Hepatocyte (in vitro differentiated cells): ENCODE data around the gene IGSF5. TPM values are rescaled to one million over a fixed set of nuclear protein-coding genes. Genes with fewer than 3 reads are reported as not detected.

ENCODE experiments used
- DNase-seq: peaks from one replicate; pipeline ENCODE4 v3.0.0-alpha.2; 2016; ENCODE audit warnings: low spot score
- H2AFZ ChIP-seq: fragments of 200-600 bp; sonication (generic); 2 replicates; pipeline ENCODE4 v1.6.0; 2016; ENCODE audit warnings: antibody characterized with exemption, mild to moderate bottlenecking
- H3K27ac ChIP-seq: fragments of 200-600 bp; sonication (generic); 2 replicates; pipeline ENCODE4 v1.5.1; 2016; ENCODE audit warnings: mild to moderate bottlenecking
- H3K27me3 ChIP-seq: fragments of 200-600 bp; sonication (generic); 2 replicates; pipeline ENCODE4 v1.6.1; 2016
- H3K36me3 ChIP-seq: fragments of 200-600 bp; sonication (generic); replicated peaks from 2 replicates; pipeline ENCODE4 v1.5.1; 2016; ENCODE audit warnings: low read depth; ENCODE audit not compliant: insufficient read depth
- H3K4me1 ChIP-seq: fragments of 200-600 bp; sonication (generic); 2 replicates; pipeline ENCODE4 v1.5.1; 2016; ENCODE audit warnings: mild to moderate bottlenecking, moderate library complexity; ENCODE audit not compliant: insufficient read depth
- H3K4me2 ChIP-seq: fragments of 200-600 bp; sonication (generic); 2 replicates; pipeline ENCODE4 v1.6.0; 2016
- H3K4me3 ChIP-seq: fragments of 200-600 bp; sonication (generic); 2 replicates; pipeline ENCODE4 v1.5.1; 2016; ENCODE audit warnings: mild to moderate bottlenecking
- H3K79me2 ChIP-seq: fragments of 200-600 bp; sonication (generic); 2 replicates; pipeline ENCODE4 v1.6.0; 2017; ENCODE audit warnings: mild to moderate bottlenecking
- H3K9me2 ChIP-seq: fragments of 200-600 bp; sonication (generic); replicated peaks from 2 replicates; pipeline ENCODE4 v1.6.0; 2017; ENCODE audit warnings: mild to moderate bottlenecking; ENCODE audit not compliant: insufficient read depth
- H3K9me3 ChIP-seq: fragments of 200-600 bp; sonication (generic); 2 replicates; pipeline ENCODE4 v1.5.1; 2016; ENCODE audit warnings: low read depth, mild to moderate bottlenecking
- H4K20me1 ChIP-seq: fragments of 200-600 bp; sonication (generic); 2 replicates; pipeline ENCODE4 v1.6.0; 2016; ENCODE audit warnings: mild to moderate bottlenecking; ENCODE audit not compliant: insufficient read depth, poor library complexity, severe bottlenecking
- CTCF ChIP-seq: fragments of 200-600 bp; sonication (generic); IDR thresholded peaks from 2 replicates; pipeline ENCODE4 v1.5.1; 2016; ENCODE audit warnings: antibody characterized with exemption, mild to moderate bottlenecking; ENCODE audit not compliant: poor library complexity
- EZH2 ChIP-seq: fragments of 200-600 bp; sonication (generic); IDR thresholded peaks from 2 replicates; pipeline ENCODE4 v1.6.1; 2016; ENCODE audit warnings: antibody characterized with exemption, mild to moderate bottlenecking, borderline replicate concordance
- EZH2phosphoT487 ChIP-seq: fragments of 200-600 bp; sonication (generic); IDR thresholded peaks from one replicate; pipeline ENCODE4 v1.6.1; 2018; ENCODE audit warnings: antibody characterized with exemption, mild to moderate bottlenecking, low read depth, moderate library complexity; ENCODE audit not compliant: unreplicated experiment, severe bottlenecking
- WGBS: methylation state at CpG from one replicate; pipeline ENCODE4 v1.1.6; 2016; ENCODE audit warnings: low lambda C conversion rate; ENCODE audit errors: missing lambda C conversion rate; 5-methylcytosine and 5-hydroxymethylcytosine counted together
- polyA plus RNA-seq: library from polyadenylated mRNA; unstranded; fragments of >200 nt; fragmentation: Nextera tagmentation; extraction: Ambion mirVana; gene quantifications from 2 replicates; pipeline ENCODE4 v1.2.1, GENCODE V29; 2016
- total RNA-seq: library from RNA; depleted of rRNA; stranded (reverse); fragments of >200 nt; gene quantifications from 2 replicates; pipeline ENCODE4 v1.2.3, GENCODE V29; 2014

The IGSF5 gene
- total and polyA plus RNA-seq, 2 experiments from 2014 or later = 0.10 TPM; not detected in 1

GRCh38 chr21:39728341-39728740, 16.6 kb upstream of the IGSF5 start:
- no peaks in the 10 kb centered on the region for H3K36me3 ChIP-seq
- H2AFZ ChIP-seq = no peak overlapping the region
- H3K79me2 ChIP-seq = no peaks in the 10 kb centered on the region
- H3K4me2 ChIP-seq = no peak overlapping the region
- H4K20me1 ChIP-seq = no peaks in the 10 kb centered on the region
- TF ChIP-seq CTCF (no peak), EZH2phosphoT487 (no peak), EZH2 (no peak)
- no peaks in the 10 kb centered on the region for H3K9me3 ChIP-seq
- no peak overlapping the region for H3K27ac ChIP-seq
- no peak overlapping the region for H3K4me3 ChIP-seq
- H3K27me3 ChIP-seq = no peaks in the 10 kb centered on the region
- DNase-seq = no peak
- no peaks in the 10 kb centered on the region for H3K4me1 ChIP-seq
- 90% methylated on average over 6 of the region's 6 CpGs for WGBS
- H3K9me2 ChIP-seq = no peaks in the 10 kb centered on the region

- TF ChIP-seq EZH2 (no peak), EZH2phosphoT487 (no peak), CTCF (no peak)
- DNase-seq = no peak
- 85% methylated on average over 13 of the region's 13 CpGs for WGBS
Observed at GRCh38 chr21:39730418-39731157, 14.4 kb upstream of the IGSF5 start.

GRCh38 chr21:39736716-39737115, 8.3 kb upstream of the IGSF5 start:
- no peaks in the 10 kb centered on the region for H3K9me2 ChIP-seq
- H3K9me3 ChIP-seq = no peaks in the 10 kb centered on the region
- no peak overlapping the region for H2AFZ ChIP-seq
- no peaks in the 10 kb centered on the region for H3K27me3 ChIP-seq
- no peaks in the 10 kb centered on the region for H4K20me1 ChIP-seq
- no peaks in the 10 kb centered on the region for H3K4me1 ChIP-seq
- no peak overlapping the region for H3K27ac ChIP-seq
- H3K36me3 ChIP-seq = no peaks in the 10 kb centered on the region
- H3K4me3 ChIP-seq = no peak overlapping the region
- H3K4me2 ChIP-seq = no peak overlapping the region
- no peaks in the 10 kb centered on the region for H3K79me2 ChIP-seq
- DNase-seq = no peak
- WGBS = 91% methylated on average over 4 of the region's 4 CpGs
- no peak for TF ChIP-seq CTCF
- no peak for TF ChIP-seq EZH2
- no peak for TF ChIP-seq EZH2phosphoT487

More at GRCh38 chr21:39730418-39731157, 14.4 kb upstream of the IGSF5 start:
- Histone ChIP-seq H3K9me3 (no peaks in the 10 kb centered on the region), H3K79me2 (no peaks in the 10 kb centered on the region), H3K27me3 (no peaks in the 10 kb centered on the region), H3K27ac (no peak overlapping the region), H4K20me1 (no peaks in the 10 kb centered on the region), H2AFZ (no peak overlapping the region), H3K9me2 (no peaks in the 10 kb centered on the region), H3K4me3 (no peak overlapping the region), H3K36me3 (no peaks in the 10 kb centered on the region), H3K4me1 (no peaks in the 10 kb centered on the region), H3K4me2 (no peak overlapping the region)
